DOHH2 (cell line): ENCODE results near the gene ANKDD1A.

ENCODE experiments used
- H3F3A ChIP-seq: fragments of 200-600 bp; sonication (generic), shearing (Covaris generic); 2 replicates; pipeline ENCODE4 v1.6.0; 2016; ENCODE audit warnings: antibody characterized with exemption, mild to moderate bottlenecking; ENCODE audit not compliant: control insufficient read depth, insufficient read depth
- H3K27ac ChIP-seq: fragments of 200-600 bp; sonication (generic); 2 replicates; pipeline ENCODE4 v1.5.1; 2014; ENCODE audit warnings: low read depth, mild to moderate bottlenecking, low read length, moderate library complexity
- H3K27me3 ChIP-seq: fragments of 200-600 bp; sonication (generic); 2 replicates; pipeline ENCODE4 v1.6.1; 2014; ENCODE audit warnings: mild to moderate bottlenecking, low read length, mixed read lengths; ENCODE audit not compliant: control insufficient read depth
- H3K36me3 ChIP-seq: fragments of 200-600 bp; sonication (generic); 2 replicates; pipeline ENCODE4 v1.6.1; 2014; ENCODE audit warnings: mild to moderate bottlenecking, low read length, moderate library complexity, mixed read lengths; ENCODE audit not compliant: control insufficient read depth
- H3K4me1 ChIP-seq: fragments of 200-600 bp; sonication (generic); 2 replicates; pipeline ENCODE4 v1.6.1; 2014; ENCODE audit warnings: mild to moderate bottlenecking, low read length, mixed read lengths; ENCODE audit not compliant: control insufficient read depth
- H3K4me2 ChIP-seq: fragments of 200-600 bp; sonication (generic); 2 replicates; pipeline ENCODE4 v1.6.0; 2014; ENCODE audit warnings: mild to moderate bottlenecking, low read length, moderate library complexity
- H3K4me3 ChIP-seq: fragments of 200-600 bp; sonication (generic); 2 replicates; pipeline ENCODE4 v1.5.1; 2014; ENCODE audit warnings: mild to moderate bottlenecking, low read length, mixed read lengths
- H3K79me2 ChIP-seq: fragments of 200-600 bp; sonication (generic); 2 replicates; pipeline ENCODE4 v1.6.1; 2014; ENCODE audit warnings: mild to moderate bottlenecking, low read length, mixed read lengths; ENCODE audit not compliant: control insufficient read depth
- H3K9me2 ChIP-seq: fragments of 200-600 bp; sonication (generic); replicated peaks from 2 replicates; pipeline ENCODE4 v1.6.1; 2014; ENCODE audit warnings: mild to moderate bottlenecking, low read length, mixed read lengths; ENCODE audit not compliant: control insufficient read depth
- H3K9me3 ChIP-seq: fragments of 200-600 bp; sonication (generic); 2 replicates; pipeline ENCODE4 v1.6.1; 2014; ENCODE audit warnings: antibody characterized with exemption, low read length, mixed read lengths; ENCODE audit not compliant: control insufficient read depth, insufficient read depth
- H4K20me1 ChIP-seq: fragments of 200-600 bp; sonication (generic); 2 replicates; pipeline ENCODE4 v1.6.0; 2014; ENCODE audit warnings: low read depth, mild to moderate bottlenecking, antibody characterized with exemption, low read length, moderate library complexity; ENCODE audit not compliant: control insufficient read depth, insufficient read depth
- EZH2phosphoT487 ChIP-seq: fragments of 200-600 bp; sonication (generic); IDR thresholded peaks from 2 replicates; pipeline ENCODE4 v1.6.1; 2017; ENCODE audit warnings: borderline replicate concordance, mild to moderate bottlenecking, antibody characterized with exemption, low read length, moderate library complexity, mixed read lengths
- TF ChIP-seq, protein P1 (sequence below): fragments of 200-600 bp; sonication (generic); IDR thresholded peaks from one replicate; pipeline ENCODE4 v1.5.1; 2014; ENCODE audit warnings: antibody characterized with exemption, mild to moderate bottlenecking, low read depth, low read length; ENCODE audit not compliant: poor library complexity, severe bottlenecking

ANKDD1A gene

DNA sequence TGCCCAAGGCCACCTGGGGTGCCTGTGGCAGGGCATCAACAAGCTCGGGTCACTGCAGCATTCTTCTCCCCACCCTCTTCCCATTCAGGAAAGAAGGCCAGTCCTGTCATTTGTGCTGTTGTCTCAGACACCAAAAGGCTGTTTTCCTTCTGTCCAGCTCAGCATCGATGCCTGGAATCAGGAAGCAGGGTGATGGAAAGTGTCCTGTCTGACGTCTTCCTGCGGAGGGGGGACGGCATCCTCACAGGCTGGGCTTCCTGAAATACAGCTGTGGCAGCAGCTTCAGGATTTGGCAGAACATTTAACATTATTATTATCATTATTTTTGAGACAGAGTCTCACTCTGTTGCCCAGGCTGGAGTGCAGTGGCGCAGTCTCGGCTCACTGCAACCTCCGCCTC is 33.0 kb upstream of the ANKDD1A start:
- Histone ChIP-seq H3K36me3 (no peaks in the 10 kb centered on the region), H3K27me3 (no peaks in the 10 kb centered on the region), H3K9me2 (no peaks in the 10 kb centered on the region), H3K4me3 (no peak overlapping the region), H3K79me2 (no peaks in the 10 kb centered on the region), H3K9me3 (no peaks in the 10 kb centered on the region), H3F3A (no peaks in the 10 kb centered on the region), H4K20me1 (no peaks in the 10 kb centered on the region), H3K27ac (no peak overlapping the region), H3K4me2 (no peak overlapping the region), H3K4me1 (peaks cover 15% of the 10 kb centered on the region)
- TF ChIP-seq, protein P1, sequence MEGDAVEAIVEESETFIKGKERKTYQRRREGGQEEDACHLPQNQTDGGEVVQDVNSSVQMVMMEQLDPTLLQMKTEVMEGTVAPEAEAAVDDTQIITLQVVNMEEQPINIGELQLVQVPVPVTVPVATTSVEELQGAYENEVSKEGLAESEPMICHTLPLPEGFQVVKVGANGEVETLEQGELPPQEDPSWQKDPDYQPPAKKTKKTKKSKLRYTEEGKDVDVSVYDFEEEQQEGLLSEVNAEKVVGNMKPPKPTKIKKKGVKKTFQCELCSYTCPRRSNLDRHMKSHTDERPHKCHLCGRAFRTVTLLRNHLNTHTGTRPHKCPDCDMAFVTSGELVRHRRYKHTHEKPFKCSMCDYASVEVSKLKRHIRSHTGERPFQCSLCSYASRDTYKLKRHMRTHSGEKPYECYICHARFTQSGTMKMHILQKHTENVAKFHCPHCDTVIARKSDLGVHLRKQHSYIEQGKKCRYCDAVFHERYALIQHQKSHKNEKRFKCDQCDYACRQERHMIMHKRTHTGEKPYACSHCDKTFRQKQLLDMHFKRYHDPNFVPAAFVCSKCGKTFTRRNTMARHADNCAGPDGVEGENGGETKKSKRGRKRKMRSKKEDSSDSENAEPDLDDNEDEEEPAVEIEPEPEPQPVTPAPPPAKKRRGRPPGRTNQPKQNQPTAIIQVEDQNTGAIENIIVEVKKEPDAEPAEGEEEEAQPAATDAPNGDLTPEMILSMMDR, result no peak
- TF ChIP-seq EZH2phosphoT487, result no peak

DNA sequence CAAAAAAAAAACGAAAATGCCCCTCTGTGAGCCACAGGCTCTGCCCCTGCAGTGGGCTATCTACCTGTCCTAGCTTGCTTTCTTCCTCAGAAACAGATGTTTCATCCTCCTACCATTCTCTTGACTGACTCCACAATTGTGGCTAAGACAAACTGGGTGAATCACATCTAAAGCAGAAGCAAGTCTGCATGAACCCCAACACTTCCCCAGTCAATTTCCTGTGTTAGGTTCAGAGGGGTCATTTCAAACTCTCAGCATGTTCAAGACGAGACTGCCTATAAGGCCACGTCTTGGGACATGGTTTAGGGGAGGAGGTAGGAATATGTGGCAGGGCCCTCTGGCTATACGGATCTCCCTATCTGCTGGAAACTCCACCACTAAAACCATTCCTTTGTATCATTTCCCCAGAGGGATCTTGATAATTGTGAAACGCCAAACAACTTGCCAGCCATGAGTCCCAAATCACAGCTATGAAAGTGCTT is 28.6 kb upstream of the ANKDD1A start:
- no peaks in the 10 kb centered on the region for H3K79me2 ChIP-seq
- H3K4me3 ChIP-seq, result no peak overlapping the region
- no peaks in the 10 kb centered on the region for H4K20me1 ChIP-seq
- no peaks in the 10 kb centered on the region for H3K9me3 ChIP-seq
- no peaks in the 10 kb centered on the region for H3K9me2 ChIP-seq
- H3K4me1 ChIP-seq, result peaks cover 20% of the 10 kb centered on the region
- H3K4me2 ChIP-seq, result peak overlapping the region; percentile 37; the same call in 1 of the 2 replicates
- H3K27me3 ChIP-seq, result no peaks in the 10 kb centered on the region
- H3F3A ChIP-seq, result 0 out of 2 replicates have a peak, but pooled peaks cover 4% of the 10 kb centered on the region
- no peaks in the 10 kb centered on the region for H3K36me3 ChIP-seq
- no peak overlapping the region for H3K27ac ChIP-seq
- no peak for TF ChIP-seq EZH2phosphoT487
- TF ChIP-seq, protein P1, result no peak

DNA sequence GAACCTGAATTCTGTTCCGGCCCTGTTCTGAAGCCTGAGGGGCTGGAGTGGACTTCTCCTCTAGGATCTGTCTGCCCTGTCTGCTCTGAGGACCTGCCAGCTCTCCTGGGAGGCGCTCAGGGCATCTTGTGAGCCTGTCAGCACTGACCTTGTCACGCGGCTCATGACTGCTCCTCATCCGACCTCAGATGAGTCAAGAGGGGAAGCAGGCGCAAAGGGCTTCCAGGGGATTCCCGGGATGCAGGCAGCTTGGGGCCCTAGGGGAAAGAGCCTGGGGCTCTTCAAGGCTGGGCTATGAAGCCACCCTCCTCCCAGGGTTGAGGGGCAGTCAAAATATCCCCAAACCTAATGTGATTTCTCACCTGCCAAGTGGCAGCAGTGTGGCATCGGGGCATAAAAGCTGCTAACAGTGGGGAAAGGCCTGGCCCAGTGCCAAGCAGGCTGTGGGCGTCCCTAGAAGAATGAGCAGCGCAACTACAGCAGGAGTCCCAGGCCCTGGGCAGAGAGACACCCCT is 27.6 kb upstream of the ANKDD1A start:
- TF ChIP-seq EZH2phosphoT487, result no peak
- TF ChIP-seq, protein P1, result no peak
- H3K27ac ChIP-seq, result no peak overlapping the region
- H3K4me2 ChIP-seq, result no peak overlapping the region; the same call in 1 of the 2 replicates
- H3K4me3 ChIP-seq, result no peak overlapping the region
- no peaks in the 10 kb centered on the region for H3K9me2 ChIP-seq
- H3F3A ChIP-seq, result 0 out of 2 replicates have a peak, but pooled peaks cover 4% of the 10 kb centered on the region
- no peaks in the 10 kb centered on the region for H3K36me3 ChIP-seq
- H3K4me1 ChIP-seq, result peaks cover 20% of the 10 kb centered on the region
- no peaks in the 10 kb centered on the region for H4K20me1 ChIP-seq
- H3K9me3 ChIP-seq, result no peaks in the 10 kb centered on the region
- H3K79me2 ChIP-seq, result no peaks in the 10 kb centered on the region
- H3K27me3 ChIP-seq, result no peaks in the 10 kb centered on the region
